ENCODE results near the gene POLR1G. TPM values are rescaled to one million over a fixed set of nuclear protein-coding genes. Genes with fewer than 3 reads are reported as not detected.

Gene POLR1G
- total RNA-seq, 4 donors from 2014 or later: 2.9 to 8.7 (median 6.0) TPM

GRCh38 chr19:45400192-45400591 lies 6.3 kb upstream of the POLR1G start:
- no peak overlapping the region for H3K27ac ChIP-seq (replicated peaks in 1 of 4)
- intact Hi-C loops (cut with DNase I): no loop called here
- no peaks in the 10 kb centered on the region for H3K9me3 ChIP-seq
- no peak overlapping the region for H3K4me3 ChIP-seq
- 100% methylated on average over 5 of the region's 6 CpGs for WGBS
- TF ChIP-seq EP300 (IDR thresholded peaks at IDR 0.05) (no peak), POLR2AphosphoS5 (IDR thresholded peaks at IDR 0.05) (no peak), POLR2A (IDR thresholded peaks at IDR 0.05; ENCODE audit: low read depth) (no peak)
- TF ChIP-seq, protein P1, sequence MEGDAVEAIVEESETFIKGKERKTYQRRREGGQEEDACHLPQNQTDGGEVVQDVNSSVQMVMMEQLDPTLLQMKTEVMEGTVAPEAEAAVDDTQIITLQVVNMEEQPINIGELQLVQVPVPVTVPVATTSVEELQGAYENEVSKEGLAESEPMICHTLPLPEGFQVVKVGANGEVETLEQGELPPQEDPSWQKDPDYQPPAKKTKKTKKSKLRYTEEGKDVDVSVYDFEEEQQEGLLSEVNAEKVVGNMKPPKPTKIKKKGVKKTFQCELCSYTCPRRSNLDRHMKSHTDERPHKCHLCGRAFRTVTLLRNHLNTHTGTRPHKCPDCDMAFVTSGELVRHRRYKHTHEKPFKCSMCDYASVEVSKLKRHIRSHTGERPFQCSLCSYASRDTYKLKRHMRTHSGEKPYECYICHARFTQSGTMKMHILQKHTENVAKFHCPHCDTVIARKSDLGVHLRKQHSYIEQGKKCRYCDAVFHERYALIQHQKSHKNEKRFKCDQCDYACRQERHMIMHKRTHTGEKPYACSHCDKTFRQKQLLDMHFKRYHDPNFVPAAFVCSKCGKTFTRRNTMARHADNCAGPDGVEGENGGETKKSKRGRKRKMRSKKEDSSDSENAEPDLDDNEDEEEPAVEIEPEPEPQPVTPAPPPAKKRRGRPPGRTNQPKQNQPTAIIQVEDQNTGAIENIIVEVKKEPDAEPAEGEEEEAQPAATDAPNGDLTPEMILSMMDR (IDR thresholded peaks at IDR 0.05): no peak
- no peak for DNase-seq (ENCODE audit: extremely low spot score)
- H3K27me3 ChIP-seq: peaks cover 0 to 47% (median 10%) of the 10 kb centered on the region in 4 donors
- peaks cover 44 to 46% (median 45%) of the 10 kb centered on the region in 4 donors for H3K4me1 ChIP-seq
- H3K36me3 ChIP-seq: peaks cover 0 to 29% (median 12%) of the 10 kb centered on the region in 4 donors

GRCh38 chr19:45401815-45402214 lies 4.6 kb upstream of the POLR1G start:
- no peak overlapping the region for H3K27ac ChIP-seq (replicated peaks in 1 of 4)
- intact Hi-C loops (cut with DNase I): no loop called here
- no peaks in the 10 kb centered on the region for H3K9me3 ChIP-seq
- peaks cover 0 to 14% (median under 1%) of the 10 kb centered on the region in 4 donors for H3K36me3 ChIP-seq
- H3K27me3 ChIP-seq: peaks cover 0 to 31% (median 10%) of the 10 kb centered on the region in 4 donors
- H3K4me3 ChIP-seq: no peak overlapping the region
- WGBS: 95% methylated on average over 6 of the region's 6 CpGs
- no peak for DNase-seq (ENCODE audit: extremely low spot score)
- peaks cover 46 to 56% (median 52%) of the 10 kb centered on the region in 4 donors for H3K4me1 ChIP-seq
- TF ChIP-seq, protein P1 (IDR thresholded peaks at IDR 0.05): no peak
- TF ChIP-seq POLR2A (IDR thresholded peaks at IDR 0.05; ENCODE audit: low read depth) (no peak), EP300 (IDR thresholded peaks at IDR 0.05) (no peak), POLR2AphosphoS5 (IDR thresholded peaks at IDR 0.05) (no peak)

DNA sequence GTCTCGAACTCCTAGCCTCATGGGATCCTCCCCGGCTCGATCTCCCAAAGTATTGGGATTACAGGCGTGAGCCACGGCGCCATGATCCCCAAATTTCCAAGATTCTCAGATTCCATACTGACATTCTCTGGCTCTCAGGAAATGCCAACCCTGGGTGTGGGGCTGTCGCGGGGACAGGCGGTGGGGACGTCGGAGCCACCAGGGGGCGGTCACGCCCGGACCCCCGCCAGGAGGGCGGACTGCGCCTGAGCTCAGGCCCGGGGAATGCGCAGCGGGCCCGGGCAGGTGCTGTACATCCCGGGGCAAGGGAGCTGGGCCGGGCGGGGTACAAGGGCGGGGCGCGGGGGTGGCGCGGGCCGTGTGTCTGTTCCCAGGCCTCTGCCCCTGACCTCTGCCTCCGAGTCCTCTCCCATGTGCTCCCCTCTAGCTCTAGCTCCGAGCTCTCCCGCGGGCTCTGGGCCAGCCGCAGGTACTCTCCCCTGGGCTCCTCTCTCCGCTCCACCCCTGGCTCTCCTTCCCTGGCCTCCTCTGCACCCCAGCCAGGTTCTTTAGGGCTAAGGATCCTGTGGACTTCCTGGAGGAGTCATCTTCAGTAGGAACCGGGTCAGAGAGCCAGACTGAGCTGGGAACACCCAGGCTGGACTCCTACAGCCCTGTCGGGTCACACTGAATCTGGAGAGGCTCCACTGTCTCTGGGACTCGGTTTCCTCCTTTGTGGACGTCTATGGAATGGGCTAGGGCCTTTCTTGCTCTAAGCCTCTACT lies 4.0 kb upstream of the POLR1G start:
- Histone ChIP-seq H3K9me3 (no peaks in the 10 kb centered on the region), H3K27me3 (peaks cover 0 to 28% (median 10%) of the 10 kb centered on the region in 4 donors), H3K27ac (replicated peaks in 1 of 4) (peak overlapping the region in 1 of 4 donors; percentile 14), H3K4me3 (peak overlapping the region in 1 of 4 donors; percentile 27), H3K36me3 (peaks cover 0 to 10% (median 0%) of the 10 kb centered on the region in 4 donors), H3K4me1 (peaks cover 53 to 62% (median 59%) of the 10 kb centered on the region in 4 donors)
- TF ChIP-seq POLR2A (IDR thresholded peaks at IDR 0.05; ENCODE audit: low read depth): no peak
- no peak for TF ChIP-seq EP300 (IDR thresholded peaks at IDR 0.05)
- TF ChIP-seq, protein P1 (IDR thresholded peaks at IDR 0.05): peak in 1 of 3 experiments; percentile 42
- TF ChIP-seq POLR2AphosphoS5 (IDR thresholded peaks at IDR 0.05): no peak
- WGBS: 39% methylated on average over 29 of the region's 40 CpGs
- DNase-seq (ENCODE audit: extremely low spot score): no peak
- intact Hi-C loops (cut with DNase I): no loop called here

GRCh38 chr19:45403272-45403671 lies 3.2 kb upstream of the POLR1G start:
- no peak overlapping the region for H3K4me3 ChIP-seq
- intact Hi-C loops (cut with DNase I): no loop called here
- H3K27ac ChIP-seq (replicated peaks in 1 of 4): peak overlapping the region in 1 of 4 donors; percentile 14
- no peak for DNase-seq (ENCODE audit: extremely low spot score)
- no peak for TF ChIP-seq EP300 (IDR thresholded peaks at IDR 0.05)
- TF ChIP-seq, protein P1 (IDR thresholded peaks at IDR 0.05): no peak
- no peak for TF ChIP-seq POLR2A (IDR thresholded peaks at IDR 0.05; ENCODE audit: low read depth)
- TF ChIP-seq POLR2AphosphoS5 (IDR thresholded peaks at IDR 0.05): no peak
- peaks cover 48 to 59% (median 55%) of the 10 kb centered on the region in 4 donors for H3K4me1 ChIP-seq
- peaks cover 0 to 24% (median 10%) of the 10 kb centered on the region in 4 donors for H3K27me3 ChIP-seq
- no peaks in the 10 kb centered on the region for H3K9me3 ChIP-seq
- peaks cover 0 to 4% (median 0%) of the 10 kb centered on the region in 4 donors for H3K36me3 ChIP-seq
- 76% methylated on average over 4 of the region's 4 CpGs for WGBS
